ENCODE measurements around the gene ASIC5. TPM values are rescaled to one million over a fixed set of nuclear protein-coding genes. Genes with fewer than 3 reads are reported as not detected.

ASIC5 gene
- total RNA-seq, 1 experiment from 2014 or later = not detected

- H2BK5ac ChIP-seq (ENCODE audit: insufficient read length, low read length) = no peak overlapping the region
- H4K20me1 ChIP-seq (ENCODE audit: control insufficient read depth, insufficient read depth, insufficient read length) = no peaks in the 10 kb centered on the region
- H3K79me2 ChIP-seq (ENCODE audit: insufficient read depth, low read length) = no peaks in the 10 kb centered on the region
- H2BK120ac ChIP-seq (ENCODE audit: low read depth, low read length, poor library complexity, severe bottlenecking) = no peak overlapping the region
- no peak overlapping the region for H2BK20ac ChIP-seq (ENCODE audit: low read depth, low read length, poor library complexity, severe bottlenecking)
- no peak overlapping the region for H2BK12ac ChIP-seq (ENCODE audit: insufficient read length, low read depth, low read length)
- no peak overlapping the region for H3K4me2 ChIP-seq (ENCODE audit: insufficient read depth, insufficient read length, low read length)
- Mint-ChIP-seq H3K27ac (no peak overlapping the region), H3K36me3 (ENCODE audit: insufficient read depth in 1 of 3, low read depth in 3 of 3) (no peaks in the 10 kb centered on the region), H3K9me3 (no peaks in the 10 kb centered on the region), H3K4me1 (peaks cover 12 to 17% of the 10 kb centered on the region in 2 experiments), H3K4me3 (no peak overlapping the region), H3K27me3 (ENCODE audit: low read depth) (no peaks in the 10 kb centered on the region)
- no peak overlapping the region for H2AK5ac ChIP-seq (ENCODE audit: insufficient read length, low read length)
- no peak overlapping the region for H3T11ph ChIP-seq (ENCODE audit: low read length)
- no peak overlapping the region for H4K5ac ChIP-seq (ENCODE audit: insufficient read length, low read depth, low read length)
- WGBS (ENCODE audit: extremely low coverage, insufficient read length, low lambda C conversion rate) = no CpG with 5 or more reads among the region's 2 CpGs
- no peak overlapping the region for H4K8ac ChIP-seq (replicated peaks; ENCODE audit: insufficient read length, low read depth, low read length)
- no peaks in the 10 kb centered on the region for H3K27me3 ChIP-seq (ENCODE audit: insufficient read depth, low read length)
- no peaks in the 10 kb centered on the region for H3K9me3 ChIP-seq (ENCODE audit: control insufficient read depth, low read depth, low read length)
- no peak overlapping the region for H3K4ac ChIP-seq (ENCODE audit: low read depth, low read length)
- H3K23me2 ChIP-seq (ENCODE audit: insufficient read length, low read depth, low read length, poor library complexity, severe bottlenecking) = no peaks in the 10 kb centered on the region
- H3K27ac ChIP-seq (ENCODE audit: insufficient read length, low read depth, low read length) = no peak overlapping the region
- H3K9ac ChIP-seq (ENCODE audit: extremely low read depth, insufficient read length, low read length) = no peak overlapping the region
- no peak overlapping the region for H3K23ac ChIP-seq (ENCODE audit: insufficient read length, low read depth, low read length)
- H3K18ac ChIP-seq (ENCODE audit: insufficient read length, low read depth, low read length) = no peak overlapping the region
- TF ChIP-seq CTCF (conservative IDR thresholded peaks at IDR 0.05) = no peak
- DNase-seq = no peak
- H4K91ac ChIP-seq (ENCODE audit: insufficient read length, low read depth, low read length) = no peak overlapping the region
- H2BK15ac ChIP-seq (ENCODE audit: low read depth, low read length) = no peak overlapping the region
- H3K14ac ChIP-seq (ENCODE audit: insufficient read depth, low read length) = no peak overlapping the region
- H2AFZ ChIP-seq (ENCODE audit: low read length) = no peak overlapping the region
- no peak overlapping the region for H3K56ac ChIP-seq (ENCODE audit: insufficient read length, low read depth, low read length)
- H3K79me1 ChIP-seq (ENCODE audit: insufficient read depth, low read depth, low read length, poor library complexity, severe bottlenecking) = no peaks in the 10 kb centered on the region
- H3K4me1 ChIP-seq (ENCODE audit: insufficient read depth, low read length) = no peaks in the 10 kb centered on the region
Observed at GRCh38 chr4:155818639-155819038, 47.4 kb downstream of the ASIC5 start.
